Retinal pigment epithelial cell (primary cell): Measurements from ENCODE around the gene OR2G6.
"Not testable (repeated sequence)": the region's sequence is repeated elsewhere in the genome, so short reads cannot be mapped to it uniquely, and the experiment has no call there.

Experiments used
- DNase-seq: peaks from one replicate; pipeline ENCODE4 v3.0.0-alpha.2; 2010; ENCODE audit warnings: low read depth
- H3K4me3 ChIP-seq: 2 replicates; pipeline ENCODE4 v1.5.1; 2011; ENCODE audit warnings: mild to moderate bottlenecking, low read length, control low read depth, moderate library complexity
- TF ChIP-seq, protein P1 (sequence below): conservative IDR thresholded peaks from 2 replicates; pipeline ENCODE4 v1.5.1; 2011; ENCODE audit warnings: low read depth, low read length, control low read depth, inconsistent platforms

Gene OR2G6

GRCh38 chr1:248507773-248508172, at the start of gene OR2G6:
OR2G6 (plus strand) TSS chr1:248508073; CDS start chr1:248521647, 13,574 bp downstream.
- H3K4me3 ChIP-seq, DNase-seq: not testable (repeated sequence)

- DNase-seq = not testable (repeated sequence)
Observed at GRCh38 chr1:248459117-248459516, 48.8 kb upstream of the OR2G6 start.

GRCh38 chr1:248471154-248471553, 36.7 kb upstream of the OR2G6 start:
- DNase-seq = no peak
- no peak overlapping the region for H3K4me3 ChIP-seq
- TF ChIP-seq, protein P1, sequence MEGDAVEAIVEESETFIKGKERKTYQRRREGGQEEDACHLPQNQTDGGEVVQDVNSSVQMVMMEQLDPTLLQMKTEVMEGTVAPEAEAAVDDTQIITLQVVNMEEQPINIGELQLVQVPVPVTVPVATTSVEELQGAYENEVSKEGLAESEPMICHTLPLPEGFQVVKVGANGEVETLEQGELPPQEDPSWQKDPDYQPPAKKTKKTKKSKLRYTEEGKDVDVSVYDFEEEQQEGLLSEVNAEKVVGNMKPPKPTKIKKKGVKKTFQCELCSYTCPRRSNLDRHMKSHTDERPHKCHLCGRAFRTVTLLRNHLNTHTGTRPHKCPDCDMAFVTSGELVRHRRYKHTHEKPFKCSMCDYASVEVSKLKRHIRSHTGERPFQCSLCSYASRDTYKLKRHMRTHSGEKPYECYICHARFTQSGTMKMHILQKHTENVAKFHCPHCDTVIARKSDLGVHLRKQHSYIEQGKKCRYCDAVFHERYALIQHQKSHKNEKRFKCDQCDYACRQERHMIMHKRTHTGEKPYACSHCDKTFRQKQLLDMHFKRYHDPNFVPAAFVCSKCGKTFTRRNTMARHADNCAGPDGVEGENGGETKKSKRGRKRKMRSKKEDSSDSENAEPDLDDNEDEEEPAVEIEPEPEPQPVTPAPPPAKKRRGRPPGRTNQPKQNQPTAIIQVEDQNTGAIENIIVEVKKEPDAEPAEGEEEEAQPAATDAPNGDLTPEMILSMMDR = no peak

More at GRCh38 chr1:248459117-248459516, 48.8 kb upstream of the OR2G6 start:
- not testable (repeated sequence) for H3K4me3 ChIP-seq

DNA sequence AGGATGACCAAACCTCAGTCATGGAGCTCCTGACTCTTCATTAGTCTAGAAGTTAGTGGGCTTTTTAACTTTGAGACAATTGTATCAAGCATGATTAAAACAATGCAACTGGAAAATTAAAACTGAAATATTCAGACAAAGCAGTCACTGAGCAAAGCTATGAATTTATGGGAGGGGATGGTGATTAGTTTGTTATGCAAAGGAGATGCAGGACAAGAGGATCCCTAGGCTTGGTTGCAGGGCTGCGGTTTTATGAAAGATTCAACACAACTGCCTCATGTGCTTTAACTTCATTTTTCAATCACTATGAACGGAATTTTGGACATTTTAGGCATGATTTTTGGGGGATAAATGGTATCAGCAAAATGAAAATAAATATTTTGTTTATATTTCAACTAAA, 35.8 kb upstream of the OR2G6 start:
- not testable (repeated sequence) for DNase-seq, H3K4me3 ChIP-seq

GRCh38 chr1:248473051-248473450, 34.8 kb upstream of the OR2G6 start, which contains the start of gene OR2T3:
OR2T3 (plus strand) TSS chr1:248473351; CDS start chr1:248473351, 0 bp downstream.
- not testable (repeated sequence) for DNase-seq, H3K4me3 ChIP-seq

DNA sequence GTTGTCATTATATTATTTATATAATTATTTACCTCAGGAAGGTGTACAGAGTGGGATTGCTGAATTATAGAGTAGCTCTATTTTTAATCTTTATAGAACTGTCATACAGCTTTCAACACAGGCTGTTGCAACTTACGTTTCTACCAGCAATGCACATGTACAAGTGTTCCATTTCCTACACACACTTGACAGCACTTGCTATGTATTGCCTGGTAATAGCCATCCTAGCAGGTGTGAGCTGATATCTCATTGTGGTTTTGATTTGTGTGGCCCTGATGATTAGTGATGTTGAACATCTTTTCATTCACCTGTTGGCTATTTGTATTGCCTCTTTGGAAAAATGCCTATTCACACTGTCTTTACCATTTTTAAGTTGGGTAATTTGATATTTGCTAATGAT, 32.2 kb upstream of the OR2G6 start:
- DNase-seq, H3K4me3 ChIP-seq: not testable (repeated sequence)

GRCh38 chr1:248481686-248482579, 25.9 kb upstream of the OR2G6 start:
- H3K4me3 ChIP-seq = not testable (repeated sequence)

GRCh38 chr1:248488289-248488688, 19.6 kb upstream of the OR2G6 start, which contains the start of gene OR2T5:
OR2T5 (plus strand) TSS chr1:248488589; CDS start chr1:248488589, 0 bp downstream.
- not testable (repeated sequence) for H3K4me3 ChIP-seq, DNase-seq

More at GRCh38 chr1:248481686-248482579, 25.9 kb upstream of the OR2G6 start:
- DNase-seq = not testable (repeated sequence)

DNA sequence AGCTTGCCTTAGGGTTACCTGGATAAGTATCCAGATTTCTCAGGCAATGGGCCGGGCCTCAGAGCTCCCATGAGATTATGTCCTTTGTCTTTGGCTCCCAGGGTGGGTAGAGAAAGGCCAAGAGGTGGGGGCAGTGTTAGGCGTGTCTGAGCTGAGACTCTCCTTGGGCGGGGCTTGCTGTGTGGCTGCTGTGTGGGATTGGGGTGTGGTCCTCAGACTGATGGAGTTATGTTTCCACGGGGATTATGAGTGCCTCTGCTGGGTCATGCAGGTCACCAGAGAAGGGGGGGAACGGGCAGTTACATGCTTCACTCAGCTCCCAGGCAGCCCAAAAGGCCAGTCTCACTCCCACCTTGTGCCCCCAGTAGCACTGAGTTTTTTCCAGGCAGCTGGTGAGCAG, 11.2 kb upstream of the OR2G6 start:
- not testable (repeated sequence) for DNase-seq

GRCh38 chr1:248500305-248501035, 7.4 kb upstream of the OR2G6 start:
- H3K4me3 ChIP-seq, DNase-seq: not testable (repeated sequence)

More for the DNA sequence above, 11.2 kb upstream of the OR2G6 start:
- H3K4me3 ChIP-seq = not testable (repeated sequence)

GRCh38 chr1:248510217-248510616, 2.3 kb downstream of the OR2G6 start:
- not testable (repeated sequence) for H3K4me3 ChIP-seq, DNase-seq

DNA sequence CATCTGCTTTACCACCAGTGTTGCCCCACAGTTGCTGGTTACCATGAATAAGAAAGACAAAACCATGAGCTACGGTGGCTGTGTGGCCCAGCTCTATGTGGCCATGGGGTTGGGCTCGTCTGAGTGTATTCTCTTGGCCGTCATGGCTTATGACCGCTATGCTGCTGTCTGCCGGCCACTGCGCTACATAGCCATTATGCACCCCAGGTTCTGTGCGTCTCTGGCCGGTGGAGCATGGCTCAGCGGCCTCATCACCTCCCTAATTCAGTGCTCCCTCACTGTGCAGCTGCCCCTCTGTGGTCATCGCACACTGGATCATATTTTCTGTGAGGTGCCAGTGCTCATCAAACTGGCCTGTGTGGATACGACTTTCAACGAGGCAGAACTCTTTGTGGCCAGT, 14.0 kb downstream of the OR2G6 start:
- TF ChIP-seq, protein P1 = no peak
- no peak overlapping the region for H3K4me3 ChIP-seq
- no peak for DNase-seq

GRCh38 chr1:248537449-248537848, 29.6 kb downstream of the OR2G6 start:
- not testable (repeated sequence) for H3K4me3 ChIP-seq, DNase-seq

- H3K4me3 ChIP-seq, DNase-seq: not testable (repeated sequence)
Observed at GRCh38 chr1:248547383-248547782, 39.5 kb downstream of the OR2G6 start.

DNA sequence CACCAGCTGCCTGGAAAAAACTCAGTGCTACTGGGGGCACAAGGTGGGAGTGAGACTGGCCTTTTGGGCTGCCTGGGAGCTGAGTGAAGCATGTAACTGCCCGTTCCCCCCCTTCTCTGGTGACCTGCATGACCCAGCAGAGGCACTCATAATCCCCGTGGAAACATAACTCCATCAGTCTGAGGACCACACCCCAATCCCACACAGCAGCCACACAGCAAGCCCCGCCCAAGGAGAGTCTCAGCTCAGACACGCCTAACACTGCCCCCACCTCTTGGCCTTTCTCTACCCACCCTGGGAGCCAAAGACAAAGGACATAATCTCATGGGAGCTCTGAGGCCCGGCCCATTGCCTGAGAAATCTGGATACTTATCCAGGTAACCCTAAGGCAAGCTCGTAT, 43.2 kb downstream of the OR2G6 start:
- DNase-seq, H3K4me3 ChIP-seq: not testable (repeated sequence)

DNA sequence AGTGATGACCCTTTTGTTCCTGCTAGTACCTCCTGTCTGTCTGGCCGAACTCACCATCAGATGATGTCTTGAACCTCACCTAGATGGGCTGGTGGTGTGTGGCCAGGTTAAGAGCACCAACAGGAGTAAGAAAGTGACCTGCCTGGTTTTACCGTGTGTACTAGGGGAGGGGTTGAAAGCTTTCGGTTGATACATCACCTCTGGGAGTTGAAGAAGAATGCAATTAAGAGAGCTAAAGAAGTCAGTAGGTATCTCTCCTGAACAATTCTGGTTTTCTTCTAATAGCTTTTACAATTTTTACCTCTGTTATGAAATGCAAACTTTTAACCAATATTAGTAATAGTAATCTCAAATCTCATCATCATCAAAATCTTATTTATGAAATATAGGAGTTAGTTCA, 54.8 kb downstream of the OR2G6 start, which contains the start of gene OR2T29:
Gene OR2T29, minus strand, starts transcription at position 101 of the 400 bp plus-strand sequence. CDS start 3,281 bp downstream, outside the sequence.
- H3K4me3 ChIP-seq, DNase-seq: not testable (repeated sequence)
